ENCODE data around the gene TLL1.

TLL1 gene

DNA sequence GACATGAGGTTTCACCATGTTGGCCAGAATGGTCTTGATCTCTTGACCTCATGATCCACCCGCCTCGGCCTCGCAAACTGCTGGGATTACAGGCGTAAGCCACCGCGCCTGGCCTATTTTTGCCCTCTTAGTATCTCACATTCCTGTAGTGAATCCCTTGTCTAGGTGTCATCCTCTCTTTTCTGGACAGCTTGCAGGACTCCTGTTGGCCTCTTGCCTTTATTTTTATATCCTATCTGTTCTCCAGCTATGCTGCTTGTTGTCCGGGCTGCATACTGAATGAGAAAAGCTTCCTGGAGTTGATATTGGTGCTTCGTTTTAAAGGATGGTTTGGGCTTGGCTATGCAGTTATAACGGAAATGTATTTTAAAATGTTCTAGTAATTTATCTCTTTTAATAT lies 148.6 kb downstream of the TLL1 start:
- DNase-seq (ENCODE audit: low read depth), result no peak
- no peak overlapping the region for H3K4me3 ChIP-seq (ENCODE audit: low read length)
- TF ChIP-seq, protein P1, sequence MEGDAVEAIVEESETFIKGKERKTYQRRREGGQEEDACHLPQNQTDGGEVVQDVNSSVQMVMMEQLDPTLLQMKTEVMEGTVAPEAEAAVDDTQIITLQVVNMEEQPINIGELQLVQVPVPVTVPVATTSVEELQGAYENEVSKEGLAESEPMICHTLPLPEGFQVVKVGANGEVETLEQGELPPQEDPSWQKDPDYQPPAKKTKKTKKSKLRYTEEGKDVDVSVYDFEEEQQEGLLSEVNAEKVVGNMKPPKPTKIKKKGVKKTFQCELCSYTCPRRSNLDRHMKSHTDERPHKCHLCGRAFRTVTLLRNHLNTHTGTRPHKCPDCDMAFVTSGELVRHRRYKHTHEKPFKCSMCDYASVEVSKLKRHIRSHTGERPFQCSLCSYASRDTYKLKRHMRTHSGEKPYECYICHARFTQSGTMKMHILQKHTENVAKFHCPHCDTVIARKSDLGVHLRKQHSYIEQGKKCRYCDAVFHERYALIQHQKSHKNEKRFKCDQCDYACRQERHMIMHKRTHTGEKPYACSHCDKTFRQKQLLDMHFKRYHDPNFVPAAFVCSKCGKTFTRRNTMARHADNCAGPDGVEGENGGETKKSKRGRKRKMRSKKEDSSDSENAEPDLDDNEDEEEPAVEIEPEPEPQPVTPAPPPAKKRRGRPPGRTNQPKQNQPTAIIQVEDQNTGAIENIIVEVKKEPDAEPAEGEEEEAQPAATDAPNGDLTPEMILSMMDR (IDR thresholded peaks at IDR 0.05; ENCODE audit: insufficient read depth, low read depth, low read length, missing control alignments), result no peak

DNA sequence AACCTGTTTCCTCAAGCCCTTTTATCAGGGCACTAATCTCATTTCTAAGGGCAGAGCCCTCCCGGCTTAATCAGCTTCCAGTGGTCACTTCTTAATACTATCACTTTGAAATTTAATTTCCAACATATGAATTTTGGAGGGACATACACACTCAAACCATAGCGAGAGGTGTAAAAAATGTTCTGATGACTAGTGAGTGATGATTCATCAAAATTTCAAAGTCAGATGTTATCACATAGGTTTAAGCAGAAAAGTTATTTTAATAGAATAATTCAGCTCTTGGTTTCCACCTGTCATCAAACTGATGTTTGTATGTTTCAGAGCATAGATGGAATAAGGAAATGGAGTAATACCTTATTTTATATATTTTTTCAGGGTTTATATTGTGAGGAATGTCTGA lies 161.9 kb downstream of the TLL1 start:
- no peak for DNase-seq (ENCODE audit: low read depth)
- TF ChIP-seq, protein P1 (IDR thresholded peaks at IDR 0.05; ENCODE audit: insufficient read depth, low read depth, low read length, missing control alignments), result no peak
- H3K4me3 ChIP-seq (ENCODE audit: low read length), result no peak overlapping the region

DNA sequence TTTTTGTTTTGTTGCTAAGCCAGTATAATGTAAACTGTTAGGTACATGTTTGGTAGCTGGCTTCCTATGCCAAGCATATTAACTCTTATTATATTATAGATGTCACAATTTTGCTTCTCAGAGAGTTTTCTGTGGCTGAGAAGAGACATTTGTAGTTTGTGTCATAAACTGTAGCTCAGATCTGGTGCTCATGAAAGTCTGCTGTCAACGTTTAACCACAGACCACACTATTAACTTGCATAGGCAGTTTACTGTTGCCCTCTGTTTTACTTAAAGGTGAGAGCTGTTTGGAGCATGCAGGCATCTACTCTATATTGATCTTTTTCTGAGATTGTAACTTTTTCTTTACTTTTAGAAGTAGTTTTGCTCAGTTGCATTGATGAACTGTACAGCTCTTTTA lies 166.8 kb downstream of the TLL1 start:
- H3K4me3 ChIP-seq (ENCODE audit: low read length), result no peak overlapping the region
- TF ChIP-seq, protein P1 (IDR thresholded peaks at IDR 0.05; ENCODE audit: insufficient read depth, low read depth, low read length, missing control alignments), result no peak
- no peak for DNase-seq (ENCODE audit: low read depth)

DNA sequence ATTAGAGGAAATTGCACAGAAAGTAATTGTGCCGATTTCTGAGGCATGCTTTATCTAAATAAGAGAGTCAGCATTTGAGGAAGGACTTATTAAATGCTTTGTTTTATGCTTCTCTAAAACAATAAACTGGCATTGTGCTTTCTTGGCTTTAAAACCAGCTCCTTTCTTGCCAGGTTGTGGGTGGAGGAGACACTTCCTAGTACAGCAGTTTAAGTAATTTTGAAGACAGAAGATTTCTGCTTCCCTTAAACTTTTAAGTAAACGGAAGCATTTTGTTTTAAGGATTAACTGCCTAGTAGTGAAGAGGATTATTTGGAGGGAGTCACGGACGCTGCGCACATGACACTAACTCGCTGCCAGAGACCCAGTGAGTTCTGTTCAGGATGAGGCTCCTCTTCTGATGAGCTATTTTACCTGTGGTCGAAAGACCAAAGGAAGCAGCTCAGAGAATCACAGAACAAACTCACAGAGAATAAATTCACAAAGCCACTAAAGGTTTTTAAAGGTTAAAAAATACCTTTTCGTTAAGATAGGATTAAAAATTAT lies 169.5 kb downstream of the TLL1 start:
- peak; percentile 6 for DNase-seq (ENCODE audit: low read depth)
- TF ChIP-seq, protein P1 (IDR thresholded peaks at IDR 0.05; ENCODE audit: insufficient read depth, low read depth, low read length, missing control alignments), result no peak
- H3K4me3 ChIP-seq (ENCODE audit: low read length), result no peak overlapping the region

DNA sequence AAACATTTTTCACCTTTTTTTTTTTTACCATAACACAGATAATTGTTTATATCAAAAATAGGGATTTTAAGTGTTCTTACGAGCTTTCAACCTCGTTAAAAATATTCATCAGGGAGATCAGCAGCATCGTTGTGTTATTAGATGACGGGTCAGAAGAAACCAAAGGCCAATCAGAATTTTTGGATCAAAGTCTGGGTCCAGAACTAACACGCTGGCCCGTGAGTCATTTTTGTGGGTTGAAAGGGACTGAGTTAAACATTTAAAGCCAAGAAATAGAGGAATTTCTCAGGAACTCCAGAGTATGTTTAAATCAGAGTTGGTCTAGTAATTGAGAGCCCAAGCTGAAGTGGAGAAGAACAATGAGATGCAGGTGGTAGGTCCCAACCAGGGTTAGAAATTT lies 170.8 kb downstream of the TLL1 start:
- TF ChIP-seq, protein P1 (IDR thresholded peaks at IDR 0.05; ENCODE audit: insufficient read depth, low read depth, low read length, missing control alignments), result no peak
- no peak for DNase-seq (ENCODE audit: low read depth)
- H3K4me3 ChIP-seq (ENCODE audit: low read length), result no peak overlapping the region

DNA sequence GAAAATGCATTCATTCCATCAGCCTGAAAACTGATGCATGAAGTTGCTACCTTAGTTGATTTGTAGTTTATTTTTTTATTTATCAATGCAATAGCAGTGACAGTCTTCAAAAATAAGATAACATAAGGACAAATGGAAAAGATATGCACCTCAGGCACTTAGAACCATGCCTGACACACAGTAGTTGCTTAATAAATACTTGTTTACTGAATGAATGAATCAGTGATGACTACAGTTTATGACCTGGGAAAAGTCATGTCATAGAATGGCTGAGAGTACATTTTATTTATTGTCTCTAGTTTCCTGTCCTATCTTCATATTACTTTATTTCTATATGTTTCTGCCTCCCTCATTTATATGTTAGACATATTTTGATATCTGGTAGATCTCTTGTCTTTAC lies 171.8 kb downstream of the TLL1 start:
- DNase-seq (ENCODE audit: low read depth), result peak; percentile 69
- no peak overlapping the region for H3K4me3 ChIP-seq (ENCODE audit: low read length)
- TF ChIP-seq, protein P1 (IDR thresholded peaks at IDR 0.05; ENCODE audit: insufficient read depth, low read depth, low read length, missing control alignments), result no peak

DNA sequence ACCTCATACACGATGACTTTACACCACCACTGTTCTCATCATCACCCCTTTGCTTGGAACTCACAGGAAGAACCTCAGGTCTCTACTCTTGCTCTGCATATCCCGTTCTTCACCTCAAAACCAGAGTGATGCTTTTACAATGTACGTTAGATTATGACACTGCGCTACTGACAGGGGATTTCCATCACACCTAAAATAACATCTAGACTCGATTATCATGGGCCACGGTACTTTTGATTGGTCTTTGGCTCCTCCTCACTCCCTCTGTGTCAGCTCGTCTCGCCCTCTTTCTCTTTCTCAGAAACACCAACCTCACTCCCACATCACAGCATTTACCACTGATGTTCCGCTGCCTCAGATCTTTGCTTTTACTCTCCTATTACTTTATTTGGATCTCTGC lies 172.4 kb downstream of the TLL1 start:
- TF ChIP-seq, protein P1 (IDR thresholded peaks at IDR 0.05; ENCODE audit: insufficient read depth, low read depth, low read length, missing control alignments), result no peak
- DNase-seq (ENCODE audit: low read depth), result no peak
- no peak overlapping the region for H3K4me3 ChIP-seq (ENCODE audit: low read length)

Measured in epithelial cell of esophagus (primary cell).